B cell (primary cell): ENCODE data around the gene MAB21L4. TPM values are rescaled to one million over a fixed set of nuclear protein-coding genes. Genes with fewer than 3 reads are reported as not detected.

ENCODE experiments used
- ATAC-seq: fragments of 200-7000 bp; cut with Tn5 transposase; one replicate; pipeline ENCODE4 v1.10.0; 2021; ENCODE audit warnings: low read depth, mild to moderate bottlenecking, moderate number of reproducible peaks, moderate library complexity
- CTCF ChIA-PET: fragments of 350-600 bp; sonication (Branson Sonifier 250); formaldehyde crosslinking; loops from one replicate; lab custom pipeline; 2021; ENCODE audit warnings: antibody characterized with exemption, inconsistent platforms; lab: Charles Lee
- POLR2A ChIA-PET: fragments of 350-600 bp; sonication (Branson Sonifier 250); formaldehyde crosslinking; loops from one replicate; lab custom pipeline; 2021; ENCODE audit warnings: antibody characterized with exemption; lab: Charles Lee
- DNase-seq: peaks from one replicate; pipeline ENCODE4 v3.0.0; 2013
- H2AFZ ChIP-seq: 2 replicates; pipeline ENCODE4 v1.6.1; 2012; ENCODE audit warnings: mild to moderate bottlenecking, low read depth, low read length; ENCODE audit not compliant: insufficient read depth, poor library complexity, severe bottlenecking
- H3K27ac ChIP-seq, 2 donors: 1 replicate in 1 of 2; 2 replicates in 1 of 2; pipeline ENCODE4 v1.5.1; 2012 to 2013; ENCODE audit warnings: low read length in 2 of 2, mild to moderate bottlenecking in 2 of 2, moderate library complexity in 1 of 2
- H3K27me3 ChIP-seq, 4 experiments: fragments of 200-600 bp in 1 of 4; sonication (generic) in 1 of 4; replicated peaks in 1 of 4; 1 replicate in 2 of 4; 2 replicates in 2 of 4; pipeline versions ENCODE4 v1.6.1 to v1.7.0; 2013 to 2016; ENCODE audit warnings: low read length in 3 of 4, mild to moderate bottlenecking in 2 of 4, mixed read lengths in 1 of 4, moderate library complexity in 1 of 4; ENCODE audit not compliant: insufficient read depth in 4 of 4, control insufficient read depth in 3 of 4; ENCODE audit errors: control extremely low read depth in 1 of 4
- H3K36me3 ChIP-seq, 2 experiments: replicated peaks in 1 of 2; 1 replicate in 1 of 2; 2 replicates in 1 of 2; pipeline versions ENCODE4 v1.6.1 to v1.7.1; 2013; ENCODE audit warnings: low read length in 1 of 2; ENCODE audit not compliant: insufficient read depth in 2 of 2, control insufficient read depth in 1 of 2; ENCODE audit errors: control extremely low read depth in 1 of 2, extremely low read depth in 1 of 2
- H3K4me1 ChIP-seq, 2 donors: fragments of 200-600 bp in 1 of 2; sonication (generic) in 1 of 2; 1 replicate in 1 of 2; 2 replicates in 1 of 2; pipeline versions ENCODE4 v1.5.1 to v1.6.1; 2013 to 2017; ENCODE audit warnings: low read length in 2 of 2; ENCODE audit not compliant: control insufficient read depth in 2 of 2, insufficient read depth in 2 of 2
- H3K4me2 ChIP-seq: replicated peaks from 2 replicates; pipeline ENCODE3; 2012; ENCODE audit warnings: mild to moderate bottlenecking, low read depth, low read length; ENCODE audit not compliant: poor library complexity, severe bottlenecking
- H3K4me3 ChIP-seq, 5 experiments: fragments of 200-600 bp in 1 of 5; sonication (generic) in 1 of 5; 1 replicate in 3 of 5; 2 replicates in 2 of 5; pipeline versions ENCODE4 v1.5.1 to v1.7.0; 2011 to 2016; ENCODE audit warnings: low read length in 4 of 5, mild to moderate bottlenecking in 4 of 5, low read depth in 2 of 5, control low read depth in 1 of 5, moderate library complexity in 1 of 5; ENCODE audit not compliant: insufficient read depth in 1 of 5; ENCODE audit errors: control extremely low read depth in 1 of 5, extremely low read depth in 1 of 5
- H3K79me2 ChIP-seq: fragments of 200-600 bp; sonication (generic); one replicate; pipeline ENCODE4 v1.6.0; 2016; ENCODE audit warnings: low read length; ENCODE audit not compliant: control insufficient read depth, insufficient read depth
- H3K9ac ChIP-seq: fragments of 200-600 bp; sonication (generic); 2 replicates; pipeline ENCODE4 v1.6.1; 2017; ENCODE audit warnings: mild to moderate bottlenecking, low read length, moderate library complexity
- H3K9me3 ChIP-seq, 3 donors: one replicate each; pipeline versions ENCODE4 v1.6.1 to v1.7.1; 2013; ENCODE audit warnings: low read length in 2 of 3; ENCODE audit not compliant: control insufficient read depth in 2 of 3, insufficient read depth in 1 of 3; ENCODE audit errors: control extremely low read depth in 1 of 3
- H4K20me1 ChIP-seq: 2 replicates; pipeline ENCODE4 v1.6.0; 2012; ENCODE audit warnings: mild to moderate bottlenecking, low read length; ENCODE audit not compliant: insufficient read depth, control insufficient read depth, poor library complexity, severe bottlenecking
- H3K27ac Mint-ChIP-seq: one replicate; pipeline ENCODE4 v1.8.0; 2021; ENCODE audit warnings: mixed read lengths
- H3K27me3 Mint-ChIP-seq: one replicate; pipeline ENCODE4 v1.8.0; 2021; ENCODE audit warnings: mixed read lengths
- H3K4me1 Mint-ChIP-seq: one replicate; pipeline ENCODE4 v1.8.0; 2021; ENCODE audit warnings: mixed read lengths
- H3K4me3 Mint-ChIP-seq: one replicate; pipeline ENCODE4 v1.8.0; 2021; ENCODE audit warnings: mixed read lengths
- H3K9me3 Mint-ChIP-seq: one replicate; pipeline ENCODE4 v1.8.0; 2022; ENCODE audit warnings: mixed read lengths; ENCODE audit not compliant: insufficient read depth
- CTCF ChIP-seq: fragments of 200-600 bp; IDR thresholded peaks from one replicate; pipeline ENCODE4 v1.8.0; 2022; ENCODE audit warnings: antibody characterized with exemption, mild to moderate bottlenecking
- EZH2 ChIP-seq: IDR thresholded peaks from 2 replicates; pipeline ENCODE4 v1.6.1; 2012; ENCODE audit warnings: borderline replicate concordance, low read depth, mild to moderate bottlenecking, moderate library complexity, low read length; ENCODE audit not compliant: insufficient read depth, poor library complexity, severe bottlenecking
- whole genome bisulfite sequencing: methylation state at CpG from one replicate; pipeline ENCODE4 v1.1.5; 2013; ENCODE audit warnings: missing lambda C conversion rate; ENCODE audit not compliant: insufficient coverage; 5-methylcytosine and 5-hydroxymethylcytosine counted together
- intact Hi-C: fragments of 100-400 bp; cut with micrococcal nuclease; formaldehyde crosslinking; loops from one replicate; pipeline ENCODE4 v1.10.0; 2022
- polyA plus RNA-seq: library from polyadenylated mRNA; depleted of rRNA; stranded (reverse); fragments of >200 nt; gene quantifications from 2 replicates; pipeline ENCODE4 v1.2.3, GENCODE V29; 2012
- total RNA-seq, 2 donors: library from RNA; stranded (reverse); fragments of 120-200 nt in 1 of 2; gene quantifications; 1 replicate in 1 of 2; 2 replicates in 1 of 2; pipeline versions ENCODE4 v1.2.3 to v1.2.4, GENCODE V29; 2013 to 2022

The MAB21L4 gene
- total and polyA plus RNA-seq, 2 donors (not counting 1 experiment from before 2014, with no cell fraction given): not detected

DNA sequence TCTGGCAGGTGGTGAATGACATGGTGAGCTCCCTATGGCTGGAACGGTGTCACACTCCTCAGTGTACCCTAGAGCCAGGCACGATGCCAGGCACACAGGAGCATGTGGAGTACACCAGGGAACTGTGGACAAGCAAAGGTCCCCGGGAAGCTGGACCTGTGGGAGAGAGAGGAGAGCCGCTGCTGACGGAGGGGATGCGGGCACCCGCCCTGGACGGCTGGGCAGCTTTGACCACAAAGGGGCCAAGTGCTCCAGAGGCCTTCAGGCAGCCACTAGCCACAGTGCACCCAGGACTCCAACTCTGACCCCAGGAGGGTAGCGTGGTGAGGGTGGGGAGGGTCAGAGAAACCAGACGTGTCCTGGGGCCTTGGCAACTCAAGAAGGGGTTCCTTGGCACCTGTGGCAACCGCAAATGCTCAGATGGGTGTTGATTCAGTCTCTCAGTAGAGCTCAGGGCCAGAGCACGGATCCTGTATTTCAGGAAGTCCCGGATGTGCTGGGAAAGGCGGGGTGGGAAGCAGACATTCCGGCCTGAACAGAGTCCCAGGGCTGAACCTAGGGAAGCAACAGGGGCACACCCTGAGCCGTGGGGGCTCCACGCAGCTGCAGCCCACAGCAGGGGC is 2.3 kb upstream of the MAB21L4 start:
- ChIA-PET POLR2A (no interaction called here), CTCF (interaction anchor here (1.3 kb wide), 1 partner anchor 16 kb away, joined by 3 read pairs; no protein-coding TSS in a partner anchor)
- intact Hi-C loops: no loop called here
- TF ChIP-seq EZH2: no peak
- no peak for TF ChIP-seq CTCF
- Mint-ChIP-seq H3K27me3 (peaks cover 3% of the 10 kb centered on the region), H3K27ac (no peak overlapping the region), H3K4me1 (no peaks in the 10 kb centered on the region), H3K4me3 (no peak overlapping the region), H3K9me3 (no peaks in the 10 kb centered on the region)
- no peaks in the 10 kb centered on the region for H3K27me3 ChIP-seq
- no peaks in the 10 kb centered on the region for H3K36me3 ChIP-seq
- no peak overlapping the region for H3K4me3 ChIP-seq
- WGBS: 79% methylated on average over 17 of the region's 17 CpGs
- ATAC-seq: no peak
- no peak overlapping the region for H3K27ac ChIP-seq
- no peak overlapping the region for H2AFZ ChIP-seq
- H4K20me1 ChIP-seq: no peaks in the 10 kb centered on the region
- H3K9me3 ChIP-seq: no peaks in the 10 kb centered on the region
- peaks cover 0 to 8% of the 10 kb centered on the region in 2 donors for H3K4me1 ChIP-seq
- H3K4me2 ChIP-seq: no peak overlapping the region
- H3K9ac ChIP-seq: no peak overlapping the region
- DNase-seq: no peak
- H3K79me2 ChIP-seq: no peaks in the 10 kb centered on the region

DNA sequence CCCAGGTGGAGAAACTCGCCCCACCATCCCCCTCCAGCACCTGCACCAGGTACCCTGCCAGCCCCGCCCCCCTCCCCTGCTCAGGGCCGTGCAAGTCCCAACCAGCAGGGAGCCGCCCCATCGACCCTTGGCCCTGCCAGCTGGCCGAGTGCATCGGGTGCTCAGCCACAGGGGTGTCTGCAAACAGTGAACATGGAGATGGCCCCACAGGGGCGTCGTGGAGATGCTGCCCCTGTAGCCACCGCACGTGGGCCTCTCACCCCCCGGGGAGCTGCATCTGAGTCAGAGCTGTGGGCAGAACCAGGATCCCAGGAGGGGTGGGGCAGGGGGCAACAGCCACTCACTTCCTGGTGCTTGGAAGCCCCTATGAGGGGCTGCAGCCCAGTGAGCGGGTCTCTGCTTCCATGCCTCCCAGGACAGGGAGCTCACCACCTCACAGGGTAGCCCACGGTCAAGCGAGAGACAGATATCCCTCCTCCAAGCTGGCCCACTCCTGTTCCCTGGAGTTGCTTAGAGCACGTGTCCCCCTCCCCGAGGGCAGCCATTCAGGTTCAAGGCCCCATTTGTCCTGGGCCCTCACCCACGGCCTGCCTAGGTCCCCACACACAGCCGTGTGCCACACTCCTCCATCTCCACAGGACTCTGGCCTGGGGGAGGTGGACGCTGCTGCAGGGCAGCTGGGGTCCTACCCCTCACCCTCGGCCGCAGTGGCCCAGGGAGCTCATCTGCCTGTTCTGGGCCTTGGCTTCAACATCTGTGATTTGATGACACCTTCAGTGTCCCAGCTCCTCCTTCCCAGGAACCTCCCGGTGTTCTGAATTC is 1.1 kb upstream of the MAB21L4 start:
- DNase-seq (no peak), ATAC-seq (no peak)
- Histone ChIP-seq H3K27me3 (no peaks in the 10 kb centered on the region), H2AFZ (no peak overlapping the region), H3K4me2 (no peak overlapping the region), H3K79me2 (no peaks in the 10 kb centered on the region), H3K27ac (no peak overlapping the region), H3K9ac (no peak overlapping the region), H3K4me1 (peaks cover 0 to 8% of the 10 kb centered on the region in 2 donors), H3K4me3 (no peak overlapping the region), H3K9me3 (no peaks in the 10 kb centered on the region), H4K20me1 (no peaks in the 10 kb centered on the region), H3K36me3 (no peaks in the 10 kb centered on the region)
- 74% methylated on average over 22 of the region's 23 CpGs for WGBS
- no peak overlapping the region for H3K4me3 Mint-ChIP-seq
- peaks cover 3% of the 10 kb centered on the region for H3K27me3 Mint-ChIP-seq
- POLR2A ChIA-PET: no interaction called here
- TF ChIP-seq CTCF: no peak
- TF ChIP-seq EZH2: no peak
- intact Hi-C loops: no loop called here
- CTCF ChIA-PET: interaction anchor here (1.3 kb wide), 1 partner anchor 17 kb away, joined by 3 read pairs; no protein-coding TSS in a partner anchor
- H3K27ac Mint-ChIP-seq: no peak overlapping the region
- no peaks in the 10 kb centered on the region for H3K4me1 Mint-ChIP-seq
- no peaks in the 10 kb centered on the region for H3K9me3 Mint-ChIP-seq
